ENCODE results near the gene CXorf38.

GRCh38 chrX:40578039-40578695, 69.2 kb downstream of the CXorf38 start:
- TF ChIP-seq CTCF (IDR thresholded peaks at IDR 0.05) = no peak
- TF ChIP-seq POLR2AphosphoS5 (IDR thresholded peaks at IDR 0.05) = no peak
